GM12873 (cell line): ENCODE data around the gene CETP.

ENCODE experiments used
- TF ChIP-seq, protein P1 (sequence below): IDR thresholded peaks from 2 replicates; pipeline ENCODE4 v1.5.1; 2012; ENCODE audit warnings: low read depth, mild to moderate bottlenecking, moderate library complexity, low read length, control low read depth; ENCODE audit not compliant: insufficient read depth; ENCODE audit errors: missing control alignments

The CETP gene

DNA sequence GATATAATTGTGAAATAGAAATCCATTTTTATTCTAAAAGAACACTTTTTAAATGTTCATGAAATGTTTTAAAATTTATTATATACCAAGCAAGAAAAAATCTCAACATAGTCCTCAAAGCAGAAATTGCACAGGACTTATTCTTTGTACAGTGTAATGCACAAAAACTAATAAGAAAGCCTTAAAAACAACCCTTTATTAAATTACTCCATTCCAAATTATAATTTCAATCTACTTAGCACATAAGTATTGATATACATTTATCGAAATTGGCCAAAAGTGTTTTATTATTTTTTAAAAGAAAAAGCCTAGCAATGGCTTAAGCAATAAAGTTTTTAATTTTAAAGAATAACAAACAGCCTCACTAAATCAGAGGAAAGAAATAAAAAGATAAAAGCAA, 46.7 kb downstream of the CETP start:
- TF ChIP-seq, protein P1, sequence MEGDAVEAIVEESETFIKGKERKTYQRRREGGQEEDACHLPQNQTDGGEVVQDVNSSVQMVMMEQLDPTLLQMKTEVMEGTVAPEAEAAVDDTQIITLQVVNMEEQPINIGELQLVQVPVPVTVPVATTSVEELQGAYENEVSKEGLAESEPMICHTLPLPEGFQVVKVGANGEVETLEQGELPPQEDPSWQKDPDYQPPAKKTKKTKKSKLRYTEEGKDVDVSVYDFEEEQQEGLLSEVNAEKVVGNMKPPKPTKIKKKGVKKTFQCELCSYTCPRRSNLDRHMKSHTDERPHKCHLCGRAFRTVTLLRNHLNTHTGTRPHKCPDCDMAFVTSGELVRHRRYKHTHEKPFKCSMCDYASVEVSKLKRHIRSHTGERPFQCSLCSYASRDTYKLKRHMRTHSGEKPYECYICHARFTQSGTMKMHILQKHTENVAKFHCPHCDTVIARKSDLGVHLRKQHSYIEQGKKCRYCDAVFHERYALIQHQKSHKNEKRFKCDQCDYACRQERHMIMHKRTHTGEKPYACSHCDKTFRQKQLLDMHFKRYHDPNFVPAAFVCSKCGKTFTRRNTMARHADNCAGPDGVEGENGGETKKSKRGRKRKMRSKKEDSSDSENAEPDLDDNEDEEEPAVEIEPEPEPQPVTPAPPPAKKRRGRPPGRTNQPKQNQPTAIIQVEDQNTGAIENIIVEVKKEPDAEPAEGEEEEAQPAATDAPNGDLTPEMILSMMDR = no peak

DNA sequence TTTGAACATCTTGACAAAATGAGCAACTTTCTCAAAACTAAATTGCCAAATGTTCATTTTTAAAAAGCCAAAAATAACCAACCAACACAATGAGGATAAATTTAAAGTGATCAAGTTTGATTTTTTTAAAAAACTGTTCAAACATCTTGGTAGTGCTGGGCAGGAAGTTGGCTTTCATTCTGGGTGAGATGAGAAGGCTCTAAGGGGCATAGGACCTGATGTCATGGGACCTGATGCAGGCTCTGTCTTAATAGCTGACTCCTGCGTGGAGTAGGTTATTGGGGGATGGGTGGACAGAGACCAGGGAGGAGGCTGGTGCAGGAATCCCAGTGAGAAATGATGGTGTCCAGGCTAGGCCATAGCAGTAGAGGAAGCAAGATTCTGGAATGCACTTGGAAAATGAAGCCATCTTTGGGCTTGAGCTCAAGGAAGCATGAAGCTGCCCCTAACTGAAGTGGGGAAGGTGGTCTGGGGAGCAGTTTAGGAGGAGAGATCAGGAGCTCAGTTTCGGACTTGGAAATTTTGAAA, 48.0 kb downstream of the CETP start:
- TF ChIP-seq, protein P1 = no peak

GRCh38 chr16:57012353-57012752, 50.6 kb downstream of the CETP start:
- TF ChIP-seq, protein P1 = no peak

- TF ChIP-seq, protein P1 = no peak
Observed at GRCh38 chr16:57013229-57013628, 51.5 kb downstream of the CETP start.

DNA sequence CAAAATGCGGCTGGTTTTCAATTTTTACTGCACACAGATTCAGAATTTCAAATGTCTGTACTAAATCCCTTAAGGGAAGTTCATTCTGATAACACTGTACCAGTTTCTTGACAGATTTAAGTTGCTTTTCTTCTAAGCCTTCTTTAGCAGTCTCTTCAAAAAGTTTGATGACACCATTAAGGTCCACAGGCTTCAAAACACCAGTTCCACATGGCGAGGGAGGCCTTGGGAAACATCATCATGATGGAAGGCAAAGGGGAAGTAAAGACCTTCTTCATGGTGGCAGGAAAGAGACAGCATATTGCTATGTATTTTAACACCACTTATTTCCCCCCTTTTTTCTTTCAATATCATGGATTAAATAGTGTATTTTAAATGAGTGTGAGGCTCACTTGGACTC, 52.2 kb downstream of the CETP start:
- TF ChIP-seq, protein P1 = no peak

DNA sequence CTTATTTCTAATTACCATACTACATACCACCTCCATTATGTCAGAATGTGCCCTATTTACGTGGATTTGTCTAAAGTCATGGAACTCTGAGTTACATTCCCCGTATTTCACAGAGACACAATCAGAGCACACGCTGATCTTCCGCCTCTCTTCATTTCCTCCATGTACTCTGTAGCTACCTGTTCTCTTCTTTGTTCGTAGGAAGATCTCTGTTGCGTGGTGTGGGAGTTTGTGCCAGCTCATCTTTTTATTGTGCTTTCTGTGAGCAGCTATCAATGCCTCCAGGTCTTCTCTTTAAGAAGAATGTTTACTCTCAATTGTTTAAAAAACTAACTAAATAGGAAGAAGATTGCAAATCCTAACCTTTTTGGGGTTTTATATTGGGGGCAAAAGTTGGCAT, 54.6 kb downstream of the CETP start:
- TF ChIP-seq, protein P1 = no peak

GRCh38 chr16:57016831-57017230, 55.1 kb downstream of the CETP start:
- TF ChIP-seq, protein P1 = no peak

DNA sequence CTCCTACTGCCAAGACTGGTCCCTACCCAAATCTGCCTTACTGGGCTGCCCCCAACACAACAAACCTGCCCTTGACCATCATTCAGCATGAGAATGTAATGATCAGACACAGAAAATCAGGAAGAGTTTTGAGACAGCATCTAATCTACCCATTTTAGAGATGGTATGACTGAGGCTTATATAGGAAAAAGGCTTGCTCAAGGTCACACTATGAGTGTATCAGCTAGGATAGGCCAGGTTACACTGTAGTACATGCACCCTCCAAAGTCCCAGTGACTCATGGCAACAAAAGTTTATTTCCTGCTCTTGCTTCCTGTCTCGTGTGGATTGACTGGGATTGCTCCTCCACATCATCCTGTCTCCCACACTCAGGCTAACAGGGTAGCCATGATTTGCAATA, 55.5 kb downstream of the CETP start:
- TF ChIP-seq, protein P1 = no peak
